HG02884 (cell line): Measurements from ENCODE around the gene TBC1D20.

Experiments used
- ATAC-seq: cut with Tn5 transposase; IDR thresholded peaks from one replicate; pipeline ENCODE4 v1.9.1; 2021; ENCODE audit warnings: mild to moderate bottlenecking, moderate library complexity; ENCODE audit not compliant: unreplicated experiment

The TBC1D20 gene

GRCh38 chr20:420721-421574 lies 41.4 kb downstream of the TBC1D20 start:
- no peak for ATAC-seq

- no peak for ATAC-seq
These were observed 42.1 kb downstream of the TBC1D20 start for GRCh38 chr20:420166-420620.

GRCh38 chr20:419556-420165 lies 42.7 kb downstream of the TBC1D20 start:
- no peak for ATAC-seq

GRCh38 chr20:418858-419365 lies 43.4 kb downstream of the TBC1D20 start:
- ATAC-seq: no peak

- ATAC-seq: no peak
These were observed 44.5 kb downstream of the TBC1D20 start for GRCh38 chr20:417801-418342.

- ATAC-seq: no peak
These were observed 45.2 kb downstream of the TBC1D20 start for GRCh38 chr20:416950-417800.

- no peak for ATAC-seq
These were observed 46.5 kb downstream of the TBC1D20 start for GRCh38 chr20:415820-416322.

GRCh38 chr20:414161-414560 lies 48.2 kb downstream of the TBC1D20 start:
- no peak for ATAC-seq

GRCh38 chr20:412081-412480 lies 50.3 kb downstream of the TBC1D20 start:
- no peak for ATAC-seq

GRCh38 chr20:409697-410559 lies 52.4 kb downstream of the TBC1D20 start:
- ATAC-seq: no peak

GRCh38 chr20:408843-409696 lies 53.3 kb downstream of the TBC1D20 start:
- ATAC-seq: no peak

GRCh38 chr20:407953-408842 lies 54.1 kb downstream of the TBC1D20 start, which contains the start of gene RBCK1:
RBCK1 (plus strand) TSS chr20:408299; CDS start chr20:408758, 459 bp downstream.
- peak; percentile 75 for ATAC-seq

- peak; percentile 58 for ATAC-seq
These were observed 55.0 kb downstream of the TBC1D20 start for GRCh38 chr20:407133-407952.

- no peak for ATAC-seq
These were observed 55.9 kb downstream of the TBC1D20 start for GRCh38 chr20:406200-407132.

- ATAC-seq: no peak
These were observed 58.2 kb downstream of the TBC1D20 start for GRCh38 chr20:404088-404487.

GRCh38 chr20:403582-403957 lies 58.8 kb downstream of the TBC1D20 start:
- no peak for ATAC-seq
